HG02885 (cell line): ENCODE data around the gene CAV2.

Experiments
- ATAC-seq: cut with Tn5 transposase; IDR thresholded peaks from one replicate; pipeline ENCODE4 v1.9.1; 2021; ENCODE audit warnings: mild to moderate bottlenecking; ENCODE audit not compliant: unreplicated experiment, poor library complexity

Gene CAV2

GRCh38 chr7:116494472-116494871 lies 5.1 kb upstream of the CAV2 start:
- no peak for ATAC-seq

GRCh38 chr7:116495736-116496135 lies 3.8 kb upstream of the CAV2 start:
- ATAC-seq: no peak

- no peak for ATAC-seq
Measured at GRCh38 chr7:116496653-116497052, 2.9 kb upstream of the CAV2 start.

- ATAC-seq: no peak
Measured at GRCh38 chr7:116497708-116498107, 1.8 kb upstream of the CAV2 start.

GRCh38 chr7:116500078-116500853 lies 728 bp downstream of the CAV2 start:
- peak; percentile 50 for ATAC-seq

DNA sequence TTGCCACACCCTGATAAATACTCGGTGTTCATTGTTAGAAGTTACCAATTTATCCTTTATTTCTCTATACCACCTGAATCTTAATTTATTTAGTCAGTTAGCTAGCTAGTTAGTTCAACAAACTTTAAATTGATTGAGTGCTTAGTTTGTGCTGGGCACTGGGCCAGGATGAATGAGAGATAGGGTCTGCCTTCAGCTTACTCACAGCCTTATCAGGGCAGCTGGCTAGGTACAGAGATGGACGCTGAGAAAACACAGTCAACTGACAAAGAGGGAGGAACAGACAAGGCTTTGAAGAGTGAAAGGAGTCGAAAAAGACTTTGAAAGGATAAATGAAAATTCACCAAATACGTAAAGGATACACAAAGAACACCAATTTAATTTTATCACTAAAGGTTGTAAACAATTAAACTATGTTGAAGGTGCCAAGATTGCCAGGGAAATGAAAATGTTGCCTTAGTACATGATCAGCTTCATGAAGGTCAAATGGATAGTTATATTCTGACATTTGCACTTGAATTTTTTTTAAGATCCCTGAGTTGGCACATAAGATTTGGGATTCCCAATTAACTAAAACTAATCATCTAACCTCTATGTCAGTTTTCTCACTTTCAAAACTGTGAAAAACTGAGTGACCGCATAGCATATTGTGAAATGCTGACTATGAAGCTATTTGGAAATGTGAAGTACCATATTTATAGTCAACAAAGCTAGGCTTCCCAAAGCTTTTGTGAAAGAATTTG lies 2.1 kb downstream of the CAV2 start:
- no peak for ATAC-seq

DNA sequence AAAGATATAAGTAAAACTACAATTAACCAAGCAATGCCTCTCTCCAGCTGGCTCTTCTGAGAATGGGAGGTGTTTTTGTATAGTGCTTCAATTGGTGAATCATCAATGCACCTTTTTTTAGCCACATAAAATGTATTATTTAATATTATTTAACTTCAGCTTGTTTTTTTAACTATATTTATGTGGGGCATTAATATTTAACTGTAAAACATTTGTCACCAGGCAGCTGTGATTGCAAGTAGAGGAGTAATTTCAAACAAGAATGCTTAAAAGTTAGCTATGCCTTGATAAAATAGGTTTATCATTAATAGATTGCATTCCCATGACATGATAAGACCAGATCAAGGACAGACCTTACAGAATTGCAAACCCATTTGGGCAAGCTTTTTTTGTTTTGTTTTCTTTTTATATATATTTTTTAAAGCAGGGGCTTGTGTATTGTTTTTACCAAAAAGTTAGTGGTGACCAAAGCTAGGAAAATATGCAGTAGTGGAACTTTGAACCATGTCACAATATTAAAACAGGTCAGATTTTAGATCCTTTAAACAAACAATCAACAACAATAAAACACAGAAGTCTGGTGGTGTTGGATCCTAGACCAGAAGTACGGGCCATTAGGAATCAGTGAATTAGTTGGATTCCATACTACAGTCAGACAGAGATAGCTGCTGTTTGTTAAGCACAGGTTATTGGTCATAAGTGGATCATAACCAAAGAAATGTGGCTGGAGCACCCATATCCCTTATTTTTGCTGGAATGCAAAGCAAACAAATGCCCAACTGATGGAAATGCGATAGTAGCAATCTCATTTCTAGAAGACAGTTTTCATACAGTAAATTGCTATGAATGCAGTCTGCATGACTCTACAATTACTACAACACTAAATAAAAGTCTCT lies 2.9 kb downstream of the CAV2 start:
- no peak for ATAC-seq

DNA sequence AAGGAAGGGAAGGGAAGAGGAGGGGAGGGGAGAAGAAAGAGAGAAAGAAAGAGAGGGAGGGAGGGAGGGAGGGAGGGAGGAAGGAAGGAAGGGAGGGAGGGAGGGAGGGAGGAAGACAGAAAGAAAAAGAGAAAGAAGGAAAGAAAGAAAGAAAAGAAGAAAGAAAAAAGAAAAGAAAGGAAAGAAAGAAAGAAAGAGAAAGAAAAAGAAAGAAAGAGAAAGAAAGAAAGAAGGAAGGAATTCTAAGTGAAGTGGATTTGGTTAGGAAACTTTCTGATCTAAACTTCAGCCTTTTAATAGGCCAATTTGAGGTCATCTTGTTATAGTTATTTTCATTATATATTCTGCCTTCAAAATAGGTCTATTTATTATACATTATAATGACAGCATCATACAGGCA lies 4.3 kb downstream of the CAV2 start:
- ATAC-seq: no peak

- ATAC-seq: no peak
Measured at GRCh38 chr7:116505278-116505677, 5.7 kb downstream of the CAV2 start.

DNA sequence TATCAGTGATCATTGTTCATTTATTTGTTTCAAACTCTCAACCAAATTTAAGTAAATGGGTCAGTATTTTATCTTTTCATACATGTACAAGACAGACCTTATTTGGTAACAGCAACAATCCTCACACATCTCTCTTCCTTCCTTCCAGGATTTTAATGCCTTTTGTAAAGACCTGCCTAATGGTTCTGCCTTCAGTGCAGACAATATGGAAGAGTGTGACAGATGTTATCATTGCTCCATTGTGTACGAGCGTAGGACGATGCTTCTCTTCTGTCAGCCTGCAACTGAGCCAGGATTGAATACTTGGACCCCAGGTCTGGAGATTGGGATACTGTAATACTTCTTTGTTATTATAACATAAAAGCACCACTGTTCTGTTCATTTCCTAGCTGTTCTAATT lies 6.3 kb downstream of the CAV2 start:
- ATAC-seq: no peak

- ATAC-seq: no peak
Measured at GRCh38 chr7:116509982-116510579, 10.5 kb downstream of the CAV2 start.

DNA sequence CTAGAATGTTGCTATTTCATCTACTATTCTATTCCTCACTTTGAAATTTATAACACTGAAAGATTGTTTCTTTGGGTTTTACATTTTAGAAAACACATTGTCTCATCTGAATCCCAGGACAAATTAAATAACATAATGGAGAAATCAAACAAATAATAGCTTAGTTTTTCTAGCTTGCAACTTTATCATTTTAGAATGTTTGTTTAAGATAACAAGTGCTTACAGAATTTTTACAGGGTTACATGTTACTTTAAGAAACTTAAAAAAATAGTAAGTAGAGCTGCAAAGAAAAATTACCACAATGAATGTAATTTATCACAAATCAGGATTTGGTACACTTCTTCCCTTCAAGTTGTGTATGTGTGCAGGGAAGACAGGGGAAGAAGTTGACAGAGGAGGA lies 11.3 kb downstream of the CAV2 start:
- ATAC-seq: no peak

GRCh38 chr7:116511552-116512519 lies 12.3 kb downstream of the CAV2 start:
- ATAC-seq: peak; percentile 99

GRCh38 chr7:116512520-116513188 lies 13.1 kb downstream of the CAV2 start:
- ATAC-seq: no peak

GRCh38 chr7:116515584-116515983 lies 16.0 kb downstream of the CAV2 start:
- ATAC-seq: no peak

DNA sequence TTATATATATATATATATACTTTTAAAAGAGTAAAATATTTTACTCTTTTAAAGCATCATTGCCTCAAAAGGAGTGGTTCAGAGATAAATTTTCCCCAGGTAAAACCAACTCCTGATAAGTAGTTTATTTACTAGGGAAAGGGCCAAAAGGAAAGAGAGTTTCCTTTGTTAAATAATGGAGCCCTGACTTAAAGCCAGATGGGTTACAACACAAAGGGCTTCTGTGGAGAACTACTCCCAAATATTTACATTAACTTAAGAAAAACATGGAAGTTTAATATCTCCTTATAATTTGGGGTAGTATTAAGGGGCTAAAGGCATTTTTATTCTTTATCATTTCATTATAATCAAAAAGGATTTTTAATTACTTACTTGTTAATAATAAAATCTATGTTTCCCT lies 16.8 kb downstream of the CAV2 start:
- no peak for ATAC-seq

- ATAC-seq: no peak
Measured at GRCh38 chr7:116517626-116518025, 18.1 kb downstream of the CAV2 start.

DNA sequence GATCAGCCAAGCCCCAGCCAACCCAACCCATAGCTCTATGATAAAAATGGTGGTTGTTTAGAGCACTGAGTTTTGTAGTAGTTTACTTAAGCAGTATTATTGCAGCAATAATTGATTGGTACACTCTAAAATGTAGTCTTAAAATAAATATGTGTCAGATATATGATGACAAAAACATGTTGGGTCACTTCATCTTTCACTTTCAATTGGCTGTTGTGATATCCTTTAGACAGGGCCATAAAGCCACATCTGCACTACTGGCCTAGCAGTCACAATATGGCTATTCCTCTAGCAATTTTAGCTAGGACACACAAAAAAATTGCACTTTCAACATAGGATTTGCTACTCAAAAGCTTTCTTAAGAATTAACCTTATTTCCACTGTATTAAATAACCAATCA lies 19.4 kb downstream of the CAV2 start:
- ATAC-seq: no peak
